Testis (tissue), 2 donors: Measurements from ENCODE around the gene ANKHD1.

Experiments
- CTCF ChIP-seq, 3 experiments: fragments of 450-650 bp in 2 of 3; fragments of 200-600 bp in 1 of 3; sonication (generic) in 1 of 3; IDR thresholded peaks; one replicate each; pipeline ENCODE4 v1.5.1; 2016 to 2019; ENCODE audit warnings: antibody characterized with exemption in 3 of 3, mild to moderate bottlenecking in 2 of 3, moderate library complexity in 1 of 3
- POLR2A ChIP-seq: fragments of 450-650 bp; IDR thresholded peaks from one replicate; pipeline ENCODE4 v1.6.1; 2017; ENCODE audit warnings: antibody characterized with exemption, mild to moderate bottlenecking, moderate library complexity

DNA sequence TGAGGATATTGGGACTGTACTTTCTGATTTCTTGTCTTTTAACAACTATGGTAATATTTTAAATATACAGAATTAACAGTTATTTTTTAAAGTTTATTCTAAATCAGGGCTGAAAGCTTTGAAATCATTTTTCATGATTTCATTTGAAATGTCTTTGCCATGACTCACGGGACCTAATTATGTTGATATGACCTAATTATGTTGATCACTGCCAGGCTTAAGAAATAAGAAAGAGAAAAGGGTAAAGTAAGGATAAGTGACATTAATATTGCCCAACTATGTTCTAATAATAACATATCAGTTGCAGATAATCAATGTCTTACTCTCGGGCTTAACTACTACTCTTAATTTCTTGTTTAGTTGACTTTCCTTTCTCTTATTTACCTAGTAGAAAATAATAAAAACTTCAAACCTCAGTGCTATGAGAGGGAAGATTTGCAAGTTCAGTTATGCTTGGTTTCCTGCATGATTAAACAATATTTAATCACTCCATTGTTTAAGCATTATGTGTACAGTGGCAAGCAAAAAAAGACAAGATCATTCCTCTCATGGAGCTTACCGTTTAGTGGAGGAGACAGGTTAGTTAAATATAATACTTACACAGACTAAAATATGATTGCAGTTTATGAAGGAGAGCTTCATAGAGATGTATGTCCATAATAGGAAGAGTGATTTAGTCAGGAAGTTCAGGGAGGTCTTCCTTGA is 78.8 kb downstream of the ANKHD1 start:
- TF ChIP-seq POLR2A (no peak), CTCF (IDR thresholded peaks at IDR 0.05) (no peak)
